ENCODE data around the gene SPATA6L. TPM values are rescaled to one million over a fixed set of nuclear protein-coding genes. Genes with fewer than 3 reads are reported as not detected.

Gene SPATA6L
- total RNA-seq, 1 experiment from 2014 or later = 7.1 TPM

DNA sequence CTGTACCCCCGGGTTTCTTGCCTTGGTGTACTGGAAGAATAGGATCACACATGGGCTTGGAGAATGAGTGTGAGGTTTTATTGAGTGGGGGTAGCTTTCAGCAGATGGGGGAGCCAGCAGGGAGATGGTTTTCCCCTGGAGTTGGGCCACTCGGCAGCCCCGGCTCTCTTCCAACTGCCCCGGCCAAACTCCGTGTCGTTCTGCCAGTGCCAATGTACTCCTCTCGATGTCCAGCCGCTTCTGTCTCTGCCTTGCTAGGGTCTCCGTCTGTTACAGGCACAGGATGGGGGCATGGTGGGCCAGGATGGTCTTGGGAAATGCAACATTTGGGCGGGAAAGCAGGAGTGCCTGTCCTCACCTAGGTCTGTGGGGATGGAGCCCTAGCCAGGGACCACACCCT is 11.7 kb downstream of the SPATA6L start:
- CTCF ChIA-PET = no interaction called here
- Histone ChIP-seq H3K9me2 (ENCODE audit: insufficient read depth) (no peaks in the 10 kb centered on the region), H3K27me3 (ENCODE audit: insufficient read depth, low read depth) (no peaks in the 10 kb centered on the region), H3K9me3 (ENCODE audit: insufficient read depth, low read depth) (no peaks in the 10 kb centered on the region), H3K4me3 (no peak overlapping the region), H2AFZ (no peak overlapping the region), H3K4me2 (no peak overlapping the region), H4K20me1 (ENCODE audit: insufficient read depth) (no peaks in the 10 kb centered on the region), H3K27ac (no peak overlapping the region), H3K79me2 (ENCODE audit: low read depth) (no peaks in the 10 kb centered on the region), H3K4me1 (replicated peaks; ENCODE audit: insufficient read depth) (no peaks in the 10 kb centered on the region), H3F3A (ENCODE audit: insufficient read depth, low read depth) (no peaks in the 10 kb centered on the region), H3K36me3 (ENCODE audit: low read depth) (no peaks in the 10 kb centered on the region)
- intact Hi-C loops (cut with micrococcal nuclease; ENCODE audit: unreplicated experiment) = no loop called here
- TF ChIP-seq, protein P1, sequence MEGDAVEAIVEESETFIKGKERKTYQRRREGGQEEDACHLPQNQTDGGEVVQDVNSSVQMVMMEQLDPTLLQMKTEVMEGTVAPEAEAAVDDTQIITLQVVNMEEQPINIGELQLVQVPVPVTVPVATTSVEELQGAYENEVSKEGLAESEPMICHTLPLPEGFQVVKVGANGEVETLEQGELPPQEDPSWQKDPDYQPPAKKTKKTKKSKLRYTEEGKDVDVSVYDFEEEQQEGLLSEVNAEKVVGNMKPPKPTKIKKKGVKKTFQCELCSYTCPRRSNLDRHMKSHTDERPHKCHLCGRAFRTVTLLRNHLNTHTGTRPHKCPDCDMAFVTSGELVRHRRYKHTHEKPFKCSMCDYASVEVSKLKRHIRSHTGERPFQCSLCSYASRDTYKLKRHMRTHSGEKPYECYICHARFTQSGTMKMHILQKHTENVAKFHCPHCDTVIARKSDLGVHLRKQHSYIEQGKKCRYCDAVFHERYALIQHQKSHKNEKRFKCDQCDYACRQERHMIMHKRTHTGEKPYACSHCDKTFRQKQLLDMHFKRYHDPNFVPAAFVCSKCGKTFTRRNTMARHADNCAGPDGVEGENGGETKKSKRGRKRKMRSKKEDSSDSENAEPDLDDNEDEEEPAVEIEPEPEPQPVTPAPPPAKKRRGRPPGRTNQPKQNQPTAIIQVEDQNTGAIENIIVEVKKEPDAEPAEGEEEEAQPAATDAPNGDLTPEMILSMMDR (conservative IDR thresholded peaks at IDR 0.05) = no peak
- TF ChIP-seq EZH2 (IDR thresholded peaks at IDR 0.05; ENCODE audit: low read depth) = no peak
- no TSS peak for BruUV-seq (replicated peaks)
- no peak for DNase-seq
- POLR2A ChIA-PET (ENCODE audit: unreplicated experiment) = no interaction called here

DNA sequence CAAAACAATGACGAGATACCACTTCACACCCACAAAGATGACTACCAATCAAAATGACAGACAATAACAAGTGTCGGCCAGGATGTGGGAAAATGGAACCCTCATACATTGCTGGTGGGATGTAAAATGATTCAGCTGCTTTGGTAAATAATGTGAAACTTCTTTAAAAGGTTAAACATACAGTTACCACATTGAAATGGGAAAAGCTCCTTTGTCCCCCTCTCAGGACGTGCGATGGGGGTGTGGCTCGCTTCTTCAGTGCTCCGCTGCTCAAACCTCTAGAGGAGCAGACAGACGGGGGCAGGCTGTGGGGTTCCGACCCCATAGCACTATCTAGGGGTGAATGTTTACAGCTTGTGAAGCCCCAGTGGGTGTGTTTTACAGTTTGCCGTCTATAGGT is 12.2 kb downstream of the SPATA6L start:
- no peak for DNase-seq
- H3K9me3 ChIP-seq (ENCODE audit: insufficient read depth, low read depth) = no peaks in the 10 kb centered on the region
- H3K9me2 ChIP-seq (ENCODE audit: insufficient read depth) = no peaks in the 10 kb centered on the region
- no peaks in the 10 kb centered on the region for H3K79me2 ChIP-seq (ENCODE audit: low read depth)
- no peaks in the 10 kb centered on the region for H3F3A ChIP-seq (ENCODE audit: insufficient read depth, low read depth)
- TF ChIP-seq, protein P1 (conservative IDR thresholded peaks at IDR 0.05) = no peak
- TF ChIP-seq EZH2 (IDR thresholded peaks at IDR 0.05; ENCODE audit: low read depth) = no peak
- ChIA-PET CTCF (no interaction called here), POLR2A (ENCODE audit: unreplicated experiment) (no interaction called here)
- H4K20me1 ChIP-seq (ENCODE audit: insufficient read depth) = no peaks in the 10 kb centered on the region
- H3K4me3 ChIP-seq = no peak overlapping the region
- BruUV-seq (replicated peaks) = no TSS peak
- H3K27me3 ChIP-seq (ENCODE audit: insufficient read depth, low read depth) = no peaks in the 10 kb centered on the region
- no peak overlapping the region for H2AFZ ChIP-seq
- H3K4me2 ChIP-seq = no peak overlapping the region
- no peaks in the 10 kb centered on the region for H3K36me3 ChIP-seq (ENCODE audit: low read depth)
- intact Hi-C loops (cut with micrococcal nuclease; ENCODE audit: unreplicated experiment) = no loop called here
- no peak overlapping the region for H3K27ac ChIP-seq
- H3K4me1 ChIP-seq (replicated peaks; ENCODE audit: insufficient read depth) = no peaks in the 10 kb centered on the region

DNA sequence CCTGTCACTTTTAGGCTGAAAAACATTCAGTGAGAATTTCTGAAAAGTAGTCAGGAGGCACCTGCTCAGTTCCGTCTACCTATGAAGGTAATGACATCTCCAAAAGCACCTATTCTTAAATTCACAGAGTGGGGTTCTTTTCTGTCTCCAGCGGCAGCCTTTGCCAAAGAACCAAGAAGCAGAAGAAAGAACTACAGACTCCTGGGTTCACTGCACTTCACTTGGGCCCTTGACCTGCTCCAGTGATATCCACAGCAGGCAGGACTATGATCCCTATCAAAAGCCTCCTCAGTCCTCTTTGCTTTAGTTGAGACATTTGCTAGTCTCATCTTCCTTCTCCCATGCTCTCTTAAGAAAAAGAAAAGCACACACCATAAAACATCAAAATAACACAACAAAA is 23.9 kb downstream of the SPATA6L start:
- CTCF ChIA-PET = no interaction called here
- intact Hi-C loops (cut with micrococcal nuclease; ENCODE audit: unreplicated experiment) = no loop called here
- no peaks in the 10 kb centered on the region for H3K4me1 ChIP-seq (replicated peaks; ENCODE audit: insufficient read depth)
- no peaks in the 10 kb centered on the region for H3K9me3 ChIP-seq (ENCODE audit: insufficient read depth, low read depth)
- H3K4me3 ChIP-seq = no peak overlapping the region
- no peaks in the 10 kb centered on the region for H3K27me3 ChIP-seq (ENCODE audit: insufficient read depth, low read depth)
- no peaks in the 10 kb centered on the region for H3K9me2 ChIP-seq (ENCODE audit: insufficient read depth)
- H3K27ac ChIP-seq = no peak overlapping the region
- no peak overlapping the region for H2AFZ ChIP-seq
- H3K79me2 ChIP-seq (ENCODE audit: low read depth) = no peaks in the 10 kb centered on the region
- no peaks in the 10 kb centered on the region for H3K36me3 ChIP-seq (ENCODE audit: low read depth)
- POLR2A ChIA-PET (ENCODE audit: unreplicated experiment) = no interaction called here
- H3F3A ChIP-seq (ENCODE audit: insufficient read depth, low read depth) = no peaks in the 10 kb centered on the region
- H3K4me2 ChIP-seq = no peak overlapping the region
- BruUV-seq (replicated peaks) = no TSS peak
- no peaks in the 10 kb centered on the region for H4K20me1 ChIP-seq (ENCODE audit: insufficient read depth)
- TF ChIP-seq, protein P1 (conservative IDR thresholded peaks at IDR 0.05) = no peak
- no peak for TF ChIP-seq EZH2 (IDR thresholded peaks at IDR 0.05; ENCODE audit: low read depth)
- DNase-seq = no peak
